Ovary (tissue), 9 donors: ENCODE measurements around the gene LPAR2. TPM values are rescaled to one million over a fixed set of nuclear protein-coding genes. Genes with fewer than 3 reads are reported as not detected.

ENCODE experiments used
- DNase-seq, 5 donors: peaks; one replicate each; pipeline ENCODE4 v3.0.0-alpha.2; 2019 to 2020
- H3K27ac ChIP-seq, 2 donors: fragments of 200-600 bp; one replicate each; pipeline versions ENCODE4 v1.5.1 to v1.8.0; 2019 to 2022
- H3K27me3 ChIP-seq: fragments of 200-600 bp; one replicate; pipeline ENCODE4 v1.8.0; 2022
- H3K36me3 ChIP-seq: fragments of 200-600 bp; sonication (generic); one replicate; pipeline ENCODE4 v1.5.1; 2019
- H3K4me1 ChIP-seq: one replicate; pipeline ENCODE4 v1.8.1; 2013; ENCODE audit warnings: mild to moderate bottlenecking, moderate library complexity; ENCODE audit not compliant: insufficient read depth
- H3K4me3 ChIP-seq: fragments of 200-600 bp; sonication (generic); one replicate; pipeline ENCODE4 v1.5.1; 2017
- H3K9me3 ChIP-seq, 2 donors: fragments of 200-600 bp in 1 of 2; sonication (generic) in 1 of 2; one replicate each; pipeline versions ENCODE4 v1.5.1 to v1.8.1; 2013 to 2019; ENCODE audit warnings: mild to moderate bottlenecking in 1 of 2, moderate library complexity in 1 of 2
- CTCF ChIP-seq, 3 donors: fragments of 450-650 bp in 2 of 3; fragments of 200-600 bp in 1 of 3; IDR thresholded peaks; one replicate each; pipeline versions ENCODE4 v1.5.1 to v1.8.0; 2016 to 2022; ENCODE audit warnings: antibody characterized with exemption in 3 of 3, mild to moderate bottlenecking in 1 of 3
- EP300 ChIP-seq: sonication (generic); formaldehyde crosslinking; IDR thresholded peaks from one replicate; pipeline ENCODE4 v1.6.1; 2017; ENCODE audit warnings: antibody characterized with exemption
- POLR2A ChIP-seq: fragments of 450-650 bp; IDR thresholded peaks from one replicate; pipeline ENCODE4 v1.6.1; 2017; ENCODE audit warnings: antibody characterized with exemption, mild to moderate bottlenecking, moderate library complexity
- WGBS, 3 donors: extraction: QIAGEN DNeasy Blood & Tissue Kit in 1 of 3; methylation state at CpG; one replicate each; pipeline versions ENCODE4 v1.1.5 to v1.1.7; 2013 to 2017; 5-methylcytosine and 5-hydroxymethylcytosine counted together
- intact Hi-C, 4 donors: fragments of 100-400 bp; cut with DNase I; formaldehyde crosslinking; loops; one replicate each; pipeline versions ENCODE4 v1.11.0 to v1.15.1; 2022 to 2023
- polyA plus RNA-seq, 2 donors: library from polyadenylated mRNA; stranded (reverse); fragments of 200-250 nt in 1 of 2; fragments of 350-450 nt in 1 of 2; fragmentation: Illumina TruSeq in 1 of 2; extraction: RNeasy Lipid Tissue Mini Kit (QIAGEN cat#74804) in 1 of 2; gene quantifications; one replicate each; pipeline ENCODE4 v1.2.3, GENCODE V29; 2013 to 2014
- total RNA-seq, 7 donors: library from RNA; depleted of rRNA in 2 of 7; stranded (reverse); fragments of >200 nt in 2 of 7; fragmentation: NEBNext Ultra II Directional in 3 of 7; extraction: Animal tissue kit (Norgen Biotek cat#: 25700) in 3 of 7; gene quantifications; one replicate each; pipeline versions ENCODE4 v1.1.0 to v1.2.4, GENCODE V29; 2016 to 2023
- donor health status: DM: no; HTN: no; CAD: no; lungs with moderate emphysema.
- donor health status: DM: no; HTN: no; CAD: no.
- donor health status: Bipolar disorder and iron deficiency.
- donor health status: DM: yes; HTN: yes; CAD: no.
- donor health status: DM: no; HTN: no; CAD: no.
- donor health status: DM: yes; HTN: yes; CAD: no.

The LPAR2 gene
- total and polyA plus RNA-seq, 9 donors, result 3.2 to 17.0 (median 7.3) TPM

GRCh38 chr19:19647037-19647835 is 19.2 kb upstream of the LPAR2 start:
- Histone ChIP-seq H3K36me3 (no peaks in the 10 kb centered on the region), H3K9me3 (no peaks in the 10 kb centered on the region), H3K27me3 (no peaks in the 10 kb centered on the region), H3K27ac (no peak overlapping the region), H3K4me3 (no peak overlapping the region), H3K4me1 (no peaks in the 10 kb centered on the region)
- no peak for DNase-seq
- intact Hi-C loops, result loop anchor here in 1 of 4 donors (2.0 kb wide), 1 partner anchor 116 kb away; no protein-coding TSS in a partner anchor
- WGBS, 3 donors, result 86 to 89% (median 88%) methylated on average over 23 to 29 of the region's 29 CpGs
- TF ChIP-seq POLR2A, result no peak
- TF ChIP-seq EP300, result no peak
- TF ChIP-seq CTCF (IDR thresholded peaks at IDR 0.05), result no peak

- no peaks in the 10 kb centered on the region for H3K9me3 ChIP-seq
- intact Hi-C loops, result no loop called here
- no peaks in the 10 kb centered on the region for H3K36me3 ChIP-seq
- H3K4me1 ChIP-seq, result no peaks in the 10 kb centered on the region
- H3K4me3 ChIP-seq, result no peak overlapping the region
- H3K27ac ChIP-seq, result no peak overlapping the region
- DNase-seq, result no peak
- no peaks in the 10 kb centered on the region for H3K27me3 ChIP-seq
- 89 to 93% (median 92%) methylated on average over 13 to 17 of the region's 17 CpGs for WGBS, 3 donors
- TF ChIP-seq CTCF (IDR thresholded peaks at IDR 0.05), result no peak
- no peak for TF ChIP-seq EP300
- no peak for TF ChIP-seq POLR2A
Measured at GRCh38 chr19:19645233-19645870, 17.3 kb upstream of the LPAR2 start.

GRCh38 chr19:19644054-19644388 is 16.0 kb upstream of the LPAR2 start:
- Histone ChIP-seq H3K27me3 (no peaks in the 10 kb centered on the region), H3K36me3 (no peaks in the 10 kb centered on the region), H3K9me3 (no peaks in the 10 kb centered on the region), H3K27ac (no peak overlapping the region), H3K4me1 (no peaks in the 10 kb centered on the region), H3K4me3 (no peak overlapping the region)
- intact Hi-C loops, result loop anchor here in 1 of 4 donors (5.0 kb wide), 1 partner anchor 112 kb away; no protein-coding TSS in a partner anchor
- no peak for DNase-seq
- 12 to 17% (median 16%) methylated on average over 5 of the region's 5 CpGs for WGBS, 3 donors
- TF ChIP-seq CTCF (IDR thresholded peaks at IDR 0.05), result no peak
- no peak for TF ChIP-seq POLR2A
- TF ChIP-seq EP300, result no peak

GRCh38 chr19:19643158-19644053 is 15.4 kb upstream of the LPAR2 start, which contains the start of gene GMIP:
TSS of gene GMIP (minus strand) at chr19:19643657. CDS start at chr19:19643529, 128 bp downstream.
- H3K36me3 ChIP-seq, result no peaks in the 10 kb centered on the region
- DNase-seq, result peak; percentile 69 to 85 (median 80)
- intact Hi-C loops, result loop anchor here in 3 of 4 donors (1.0 to 5.0 kb wide), 3 partner anchors 111 kb away; no protein-coding TSS in a partner anchor
- H3K4me1 ChIP-seq, result no peaks in the 10 kb centered on the region
- TF ChIP-seq POLR2A (no peak), EP300 (no peak), CTCF (IDR thresholded peaks at IDR 0.05) (peak; percentile 79 to 95 (median 80))
- 0 to 1% (median 0%) methylated on average over 42 to 50 of the region's 50 CpGs for WGBS, 3 donors
- H3K9me3 ChIP-seq, result no peaks in the 10 kb centered on the region
- no peaks in the 10 kb centered on the region for H3K27me3 ChIP-seq
- no peak within 1 kb of the TSS for H3K27ac ChIP-seq
- H3K4me3 ChIP-seq, result peak within 1 kb of the TSS; percentile 66
